Natural killer cell (primary cell): Measurements from ENCODE around the gene PRAMEF5. TPM values are rescaled to one million over a fixed set of nuclear protein-coding genes. Genes with fewer than 3 reads are reported as not detected.
"Not testable (repeated sequence)": the region's sequence is repeated elsewhere in the genome, so short reads cannot be mapped to it uniquely, and the experiment has no call there.

Experiments
- ATAC-seq, 3 donors: fragments of 150-1000 bp in 2 of 3; fragments of 200-7000 bp in 1 of 3; cut with Tn5 transposase; 1 replicate in 1 of 3; 2 replicates in 2 of 3; pipeline ENCODE4 v1.10.0; 2021; ENCODE audit warnings: mild to moderate bottlenecking in 2 of 3, moderate library complexity in 2 of 3
- DNase-seq, 2 donors: peaks; one replicate each; pipeline versions ENCODE4 v3.0.0 to v3.0.0-alpha.2; 2013 to 2021; ENCODE audit warnings: mixed read lengths in 1 of 2
- H3K27ac ChIP-seq: one replicate; pipeline ENCODE4 v1.5.1; 2013; ENCODE audit warnings: mild to moderate bottlenecking, low read length
- H3K27me3 ChIP-seq: one replicate; pipeline ENCODE4 v1.6.1; 2013; ENCODE audit warnings: low read length; ENCODE audit not compliant: control insufficient read depth, insufficient read depth
- H3K36me3 ChIP-seq: one replicate; pipeline ENCODE4 v1.6.1; 2013; ENCODE audit warnings: low read length; ENCODE audit not compliant: control insufficient read depth, insufficient read depth
- H3K4me1 ChIP-seq: one replicate; pipeline ENCODE4 v1.6.1; 2013; ENCODE audit warnings: low read length; ENCODE audit not compliant: control insufficient read depth, insufficient read depth
- H3K4me3 ChIP-seq: one replicate; pipeline ENCODE4 v1.5.1; 2013; ENCODE audit warnings: low read length
- H3K9me3 ChIP-seq: one replicate; pipeline ENCODE4 v1.6.1; 2013; ENCODE audit warnings: low read length; ENCODE audit not compliant: control insufficient read depth, insufficient read depth
- H3K27ac Mint-ChIP-seq, 2 donors: one replicate each; pipeline ENCODE4 v1.8.0; 2022; ENCODE audit warnings: mild to moderate bottlenecking in 2 of 2, mixed read lengths in 2 of 2, moderate library complexity in 1 of 2
- H3K27me3 Mint-ChIP-seq, 2 donors: one replicate each; pipeline ENCODE4 v1.8.0; 2022; ENCODE audit warnings: low read depth in 2 of 2, mixed read lengths in 2 of 2
- H3K36me3 Mint-ChIP-seq: one replicate; pipeline ENCODE4 v1.8.0; 2022; ENCODE audit warnings: mixed read lengths
- H3K4me1 Mint-ChIP-seq, 2 donors: one replicate each; pipeline ENCODE4 v1.8.0; 2022; ENCODE audit warnings: mixed read lengths in 2 of 2
- H3K4me3 Mint-ChIP-seq: one replicate; pipeline ENCODE4 v1.8.0; 2022; ENCODE audit warnings: mild to moderate bottlenecking, moderate library complexity, mixed read lengths
- H3K9me3 Mint-ChIP-seq, 2 donors: one replicate each; pipeline ENCODE4 v1.8.0; 2022; ENCODE audit warnings: mixed read lengths in 2 of 2
- whole genome bisulfite sequencing: methylation state at CpG from one replicate; pipeline ENCODE4 v1.1.7; 2013; ENCODE audit warnings: missing lambda C conversion rate; ENCODE audit not compliant: insufficient coverage; 5-methylcytosine and 5-hydroxymethylcytosine counted together
- intact Hi-C: fragments of 100-400 bp; cut with micrococcal nuclease; formaldehyde crosslinking; loops from one replicate; pipeline ENCODE4 v1.14.2; 2022
- total RNA-seq, 4 donors: library from RNA; stranded (reverse); fragments of 120-200 nt in 1 of 4; gene quantifications; one replicate each; pipeline versions ENCODE4 v1.2.3 to v1.2.4, GENCODE V29; 2013 to 2022
- TF ChIP-seq, protein P1 (sequence below): fragments of 200-600 bp; IDR thresholded peaks from one replicate; pipeline ENCODE4 v1.8.0; 2022; ENCODE audit warnings: antibody characterized with exemption

PRAMEF5 gene
- not detected for total RNA-seq
- total RNA-seq (2013) = not detected

DNA sequence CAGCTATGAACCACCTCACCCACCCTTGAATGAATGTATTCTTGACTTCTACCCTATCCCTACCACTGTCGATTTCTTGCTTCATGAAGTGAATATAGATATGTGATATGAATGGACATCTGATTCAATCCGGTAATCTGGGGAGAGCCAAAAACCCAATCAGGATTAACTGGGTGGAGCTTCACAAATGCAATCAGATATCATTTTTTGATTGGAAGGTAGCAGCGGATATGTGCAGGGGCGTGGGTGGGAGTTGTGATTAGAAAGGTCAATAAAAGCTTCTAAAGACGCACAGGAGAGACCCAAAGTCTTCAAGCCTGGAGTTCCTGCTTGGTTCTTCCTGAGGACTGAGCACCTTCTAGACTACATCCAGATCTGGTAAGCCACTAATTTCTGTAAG, at the start of gene PRAMEF5:
Gene PRAMEF5, plus strand, starts transcription at position 301 of the 400 bp plus-strand sequence. CDS start 5,071 bp downstream, outside the sequence.
- H3K27me3 Mint-ChIP-seq, H3K36me3 ChIP-seq, H3K27me3 ChIP-seq, intact Hi-C loops, H3K4me1 ChIP-seq, H3K9me3 ChIP-seq, H3K4me3 ChIP-seq, H3K36me3 Mint-ChIP-seq, H3K27ac Mint-ChIP-seq, H3K4me1 Mint-ChIP-seq, H3K4me3 Mint-ChIP-seq, H3K9me3 Mint-ChIP-seq, ATAC-seq, DNase-seq, H3K27ac ChIP-seq: not testable (repeated sequence)
- no CpG with 5 or more reads among the region's 5 CpGs for WGBS

DNA sequence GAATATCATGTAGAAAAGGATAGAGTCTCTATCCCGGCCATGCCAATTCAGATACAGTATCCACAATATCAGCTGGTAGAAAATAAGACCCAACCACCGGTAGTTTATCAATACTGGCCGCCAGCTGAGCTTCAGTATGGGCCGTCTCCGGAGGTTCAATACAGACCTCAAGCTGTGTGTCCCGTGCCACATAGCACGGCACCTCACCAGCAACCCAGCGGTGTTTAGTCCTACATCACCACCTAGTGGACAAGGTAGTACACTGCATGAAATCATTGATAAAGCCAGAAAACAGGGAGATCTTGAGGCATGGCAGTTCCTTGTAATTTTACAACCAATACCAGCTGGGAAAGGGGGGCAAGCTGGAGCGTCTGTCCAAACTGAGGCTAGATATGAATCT, 45.3 kb upstream of the PRAMEF5 start:
- H3K27me3 ChIP-seq, H3K4me1 Mint-ChIP-seq, H3K36me3 Mint-ChIP-seq, H3K27ac ChIP-seq, H3K4me3 ChIP-seq, H3K9me3 ChIP-seq, H3K27ac Mint-ChIP-seq, H3K27me3 Mint-ChIP-seq, H3K36me3 ChIP-seq, H3K9me3 Mint-ChIP-seq, H3K4me1 ChIP-seq, DNase-seq, H3K4me3 Mint-ChIP-seq, intact Hi-C loops: not testable (repeated sequence)
- WGBS = no CpG with 5 or more reads among the region's 9 CpGs
- peak in 1 of 3 donors; percentile 47 for ATAC-seq

DNA sequence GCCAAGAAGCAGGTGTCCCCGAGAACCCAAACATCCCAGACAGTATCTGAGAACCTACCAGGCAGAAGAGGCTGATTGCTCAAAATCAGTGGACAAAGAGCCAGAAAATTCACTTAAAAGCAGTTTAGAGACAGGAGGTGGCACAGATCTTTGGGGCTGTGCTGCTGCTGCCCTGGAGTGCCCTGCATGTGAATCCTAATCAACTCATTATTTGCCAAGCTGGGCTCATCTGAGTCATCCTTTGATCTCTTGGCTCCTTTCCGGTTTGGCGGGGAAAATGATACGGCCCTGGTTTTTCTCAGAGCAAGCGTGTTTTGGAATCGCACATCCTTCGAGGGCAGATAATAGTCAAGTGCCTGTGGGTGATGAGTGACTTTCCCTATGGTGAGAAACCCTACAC, 37.4 kb upstream of the PRAMEF5 start:
- H3K27ac Mint-ChIP-seq, H3K27me3 Mint-ChIP-seq, H3K27me3 ChIP-seq, DNase-seq, H3K4me3 Mint-ChIP-seq, H3K4me1 Mint-ChIP-seq, H3K36me3 ChIP-seq, H3K27ac ChIP-seq, H3K36me3 Mint-ChIP-seq, H3K4me3 ChIP-seq, ATAC-seq, H3K9me3 Mint-ChIP-seq, intact Hi-C loops, H3K4me1 ChIP-seq, H3K9me3 ChIP-seq: not testable (repeated sequence)
- WGBS = no CpG with 5 or more reads among the region's 7 CpGs

DNA sequence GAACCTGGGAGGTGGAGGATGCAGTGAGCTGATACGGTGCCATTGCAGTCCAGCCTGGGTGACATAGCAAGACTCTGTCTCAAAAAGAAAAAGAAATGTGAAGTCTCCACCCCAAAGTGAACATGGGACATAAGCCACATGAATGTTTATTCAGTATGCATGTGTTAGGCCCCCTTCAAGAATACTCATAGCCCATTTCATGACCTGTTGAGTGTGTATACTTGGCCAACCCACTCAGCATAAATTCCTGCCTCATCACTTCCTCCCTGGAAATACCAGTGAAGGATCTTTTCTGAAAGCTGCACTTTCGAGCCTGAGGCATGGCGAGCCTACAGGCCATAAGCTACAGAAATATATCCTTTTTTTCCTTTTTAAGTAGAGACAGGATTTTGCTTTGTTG, 34.8 kb upstream of the PRAMEF5 start:
- DNase-seq, H3K36me3 ChIP-seq, H3K27ac Mint-ChIP-seq, H3K27ac ChIP-seq, H3K27me3 Mint-ChIP-seq, intact Hi-C loops, H3K4me3 ChIP-seq, H3K4me1 ChIP-seq, ATAC-seq, H3K9me3 ChIP-seq, H3K9me3 Mint-ChIP-seq, H3K4me3 Mint-ChIP-seq, H3K36me3 Mint-ChIP-seq, H3K4me1 Mint-ChIP-seq, H3K27me3 ChIP-seq: not testable (repeated sequence)
- WGBS = no CpG with 5 or more reads among the region's 3 CpGs

DNA sequence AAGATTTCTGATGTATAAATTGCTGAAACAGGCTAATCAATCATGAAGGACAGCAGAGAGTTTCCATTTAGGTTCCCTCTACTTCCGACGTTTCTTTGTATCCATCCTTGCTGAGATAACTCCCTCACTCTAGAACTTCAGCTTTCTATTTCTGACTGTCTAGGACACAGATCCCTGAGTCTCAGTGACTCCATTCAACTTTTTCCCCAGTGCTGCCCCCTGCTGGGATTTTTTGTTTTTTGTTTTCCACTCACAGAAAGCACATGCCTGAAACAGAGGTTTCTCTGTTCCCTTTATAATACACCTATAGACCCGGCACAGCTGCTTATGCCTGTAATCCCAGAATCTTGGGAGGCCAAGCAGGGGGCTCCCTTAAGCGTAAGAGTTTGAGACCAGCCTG, 31.2 kb upstream of the PRAMEF5 start:
- not testable (repeated sequence) for H3K27ac Mint-ChIP-seq, ATAC-seq, H3K9me3 Mint-ChIP-seq, H3K4me1 Mint-ChIP-seq, H3K27me3 ChIP-seq, H3K4me3 Mint-ChIP-seq, H3K36me3 Mint-ChIP-seq, H3K9me3 ChIP-seq, H3K27me3 Mint-ChIP-seq, H3K36me3 ChIP-seq, H3K4me3 ChIP-seq, DNase-seq, H3K27ac ChIP-seq, H3K4me1 ChIP-seq
- WGBS = no CpG with 5 or more reads among the region's 4 CpGs
- intact Hi-C loops = loop anchor here (10.0 kb wide), 1 partner anchor 152 kb away; the partner anchor contains the start of gene PRAMEF19

DNA sequence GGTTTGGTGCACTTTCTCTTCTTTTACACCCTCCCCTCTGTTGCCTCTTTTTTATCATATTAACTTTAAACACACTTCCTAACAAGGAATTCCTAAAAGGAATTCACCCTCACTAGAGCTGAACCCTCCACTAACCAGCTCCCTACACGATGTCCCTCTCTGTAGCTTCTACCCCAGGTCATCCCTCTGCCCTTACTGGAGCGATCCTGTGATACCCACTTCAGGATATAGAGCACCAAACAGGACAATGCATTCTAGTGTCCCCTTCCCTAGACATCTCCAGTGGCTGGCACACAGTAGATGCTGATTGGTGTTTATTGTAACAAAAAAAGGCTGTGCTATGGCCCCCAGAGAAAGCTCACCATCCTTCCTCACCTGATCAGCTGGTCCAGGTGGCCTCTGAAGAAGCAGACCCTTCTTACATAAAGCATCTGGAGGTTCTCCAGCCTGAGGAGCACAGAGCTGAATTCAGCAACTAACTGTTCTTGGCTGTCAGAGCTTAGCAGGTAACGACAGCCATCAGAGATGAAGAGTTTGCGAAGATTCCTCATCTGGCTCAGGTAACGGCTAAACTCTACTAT, 29.4 kb upstream of the PRAMEF5 start:
- TF ChIP-seq, protein P1, sequence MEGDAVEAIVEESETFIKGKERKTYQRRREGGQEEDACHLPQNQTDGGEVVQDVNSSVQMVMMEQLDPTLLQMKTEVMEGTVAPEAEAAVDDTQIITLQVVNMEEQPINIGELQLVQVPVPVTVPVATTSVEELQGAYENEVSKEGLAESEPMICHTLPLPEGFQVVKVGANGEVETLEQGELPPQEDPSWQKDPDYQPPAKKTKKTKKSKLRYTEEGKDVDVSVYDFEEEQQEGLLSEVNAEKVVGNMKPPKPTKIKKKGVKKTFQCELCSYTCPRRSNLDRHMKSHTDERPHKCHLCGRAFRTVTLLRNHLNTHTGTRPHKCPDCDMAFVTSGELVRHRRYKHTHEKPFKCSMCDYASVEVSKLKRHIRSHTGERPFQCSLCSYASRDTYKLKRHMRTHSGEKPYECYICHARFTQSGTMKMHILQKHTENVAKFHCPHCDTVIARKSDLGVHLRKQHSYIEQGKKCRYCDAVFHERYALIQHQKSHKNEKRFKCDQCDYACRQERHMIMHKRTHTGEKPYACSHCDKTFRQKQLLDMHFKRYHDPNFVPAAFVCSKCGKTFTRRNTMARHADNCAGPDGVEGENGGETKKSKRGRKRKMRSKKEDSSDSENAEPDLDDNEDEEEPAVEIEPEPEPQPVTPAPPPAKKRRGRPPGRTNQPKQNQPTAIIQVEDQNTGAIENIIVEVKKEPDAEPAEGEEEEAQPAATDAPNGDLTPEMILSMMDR = no peak
- no peaks in the 10 kb centered on the region for H3K27me3 ChIP-seq
- no peak overlapping the region for H3K4me3 Mint-ChIP-seq
- H3K27me3 Mint-ChIP-seq = peaks cover 0 to 3% of the 10 kb centered on the region in 2 donors
- ATAC-seq (no peak), DNase-seq (no peak)
- no peak overlapping the region for H3K27ac ChIP-seq
- no peaks in the 10 kb centered on the region for H3K4me1 ChIP-seq
- H3K36me3 Mint-ChIP-seq = no peaks in the 10 kb centered on the region
- no peaks in the 10 kb centered on the region for H3K9me3 ChIP-seq
- H3K9me3 Mint-ChIP-seq = no peaks in the 10 kb centered on the region
- no peak overlapping the region for H3K27ac Mint-ChIP-seq
- H3K4me3 ChIP-seq = no peak overlapping the region
- H3K4me1 Mint-ChIP-seq = no peaks in the 10 kb centered on the region
- 81% methylated on average over 5 of the region's 5 CpGs for WGBS
- intact Hi-C loops = loop anchor here (10.0 kb wide), 1 partner anchor 150 kb away; the partner anchor contains the start of gene PRAMEF19
- no peaks in the 10 kb centered on the region for H3K36me3 ChIP-seq

DNA sequence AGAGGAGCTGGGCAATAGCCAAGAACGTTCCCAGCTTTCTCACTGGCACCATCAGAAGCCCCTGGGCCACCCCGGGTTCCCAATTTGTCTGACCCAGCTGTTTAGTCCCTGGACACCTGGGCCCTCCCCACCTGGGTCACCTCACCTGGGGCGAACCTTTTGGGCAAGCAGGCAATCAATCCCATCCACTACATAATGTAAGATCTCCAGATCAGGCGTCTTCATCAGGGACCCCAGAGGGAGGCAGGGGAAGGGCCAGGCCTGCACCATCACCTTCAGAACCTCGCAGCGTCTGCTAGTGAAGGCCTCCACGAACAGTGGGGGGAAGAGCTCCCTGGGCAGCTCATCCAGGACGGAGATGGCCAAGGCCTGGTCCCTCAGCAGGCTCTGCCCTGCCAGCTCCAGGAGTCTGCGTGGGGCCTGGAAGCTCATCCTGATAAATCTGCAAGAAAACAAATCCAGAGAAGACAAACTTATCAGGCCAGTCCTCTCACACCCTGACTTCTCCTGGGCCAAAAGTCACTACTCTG, 28.3 kb upstream of the PRAMEF5 start, which contains the start of gene PRAMEF18:
Gene PRAMEF18, minus strand, starts transcription at position 480 of the 530 bp plus-strand sequence. Its CDS starts 48 bp downstream, at position 432.
- H3K4me3 ChIP-seq, H3K36me3 ChIP-seq, H3K4me1 ChIP-seq, H3K36me3 Mint-ChIP-seq, H3K9me3 Mint-ChIP-seq, H3K9me3 ChIP-seq, ATAC-seq, H3K27ac ChIP-seq, H3K27me3 ChIP-seq, H3K4me3 Mint-ChIP-seq, H3K4me1 Mint-ChIP-seq, DNase-seq, H3K27ac Mint-ChIP-seq, H3K27me3 Mint-ChIP-seq: not testable (repeated sequence)
- 77% methylated on average over 8 of the region's 9 CpGs for WGBS
- intact Hi-C loops = loop anchor here (10.0 kb wide), 1 partner anchor 149 kb away; the partner anchor contains the start of gene PRAMEF19
